Muscle of leg (tissue), 11 donors: ENCODE measurements around the gene TMEM39A. TPM values are rescaled to one million over a fixed set of nuclear protein-coding genes. Genes with fewer than 3 reads are reported as not detected.

ENCODE experiments used
- DNase-seq: peaks from one replicate; pipeline ENCODE4 v3.0.0; 2013
- H3K27ac ChIP-seq: one replicate; pipeline ENCODE4 v1.5.1; 2013; ENCODE audit warnings: mild to moderate bottlenecking, low read length, control low read depth
- H3K27me3 ChIP-seq: one replicate; pipeline ENCODE4 v1.6.1; 2013; ENCODE audit warnings: low read length; ENCODE audit not compliant: control insufficient read depth, insufficient read depth
- H3K36me3 ChIP-seq: one replicate; pipeline ENCODE4 v1.6.1; 2013; ENCODE audit warnings: low read length; ENCODE audit not compliant: control insufficient read depth, insufficient read depth
- H3K4me1 ChIP-seq: one replicate; pipeline ENCODE4 v1.6.1; 2013; ENCODE audit warnings: low read length; ENCODE audit not compliant: control insufficient read depth, insufficient read depth
- H3K4me3 ChIP-seq: one replicate; pipeline ENCODE4 v1.5.1; 2013; ENCODE audit warnings: low read length, control low read depth
- H3K9me3 ChIP-seq: replicated peaks from 2 replicates; pipeline ENCODE4 v1.6.1; 2013; ENCODE audit warnings: low read depth, low read length; ENCODE audit not compliant: control insufficient read depth
- WGBS: methylation state at CpG from one replicate; pipeline ENCODE4 v1.1.5; 2013; ENCODE audit warnings: missing lambda C conversion rate; ENCODE audit not compliant: insufficient coverage; 5-methylcytosine and 5-hydroxymethylcytosine counted together
- polyA plus RNA-seq, 8 donors: library from polyadenylated mRNA; unstranded; fragments of 120-200 nt; gene quantifications; one replicate each; pipeline versions ENCODE4 v1.2.1 to v1.2.3, GENCODE V29; 2013; ENCODE audit warnings: inconsistent platforms in 1 of 8, low replicate concordance in 1 of 8; ENCODE audit not compliant: insufficient read length in 8 of 8, insufficient read depth in 1 of 8
- total RNA-seq: library from RNA; stranded (reverse); fragments of 120-200 nt; gene quantifications from one replicate; pipeline ENCODE4 v1.2.4, GENCODE V29; 2013

Gene TMEM39A
- total and polyA plus RNA-seq, 9 donors: 35.7 to 51.1 (median 39.7) TPM

DNA sequence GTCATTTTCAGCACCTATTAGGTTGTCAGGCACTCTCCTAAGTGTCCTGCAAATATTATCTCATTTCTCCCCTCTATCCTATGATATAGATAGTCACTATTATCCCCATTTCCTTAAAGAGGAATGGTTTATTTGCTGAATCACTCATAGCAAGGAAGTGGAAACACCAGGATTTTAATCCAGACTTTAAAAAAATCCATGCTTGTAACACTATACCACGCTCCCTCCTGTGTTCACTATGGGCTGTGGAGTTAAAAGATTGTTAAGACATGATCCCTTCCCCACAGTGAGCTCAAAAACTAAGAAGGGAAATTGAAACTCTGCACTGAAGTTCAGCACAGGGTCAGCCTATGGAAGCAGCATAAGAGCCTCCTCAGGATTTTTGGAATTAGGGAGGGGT lies 60.2 kb downstream of the TMEM39A start:
- no peak for DNase-seq
- Histone ChIP-seq H3K4me1 (no peaks in the 10 kb centered on the region), H3K27me3 (no peaks in the 10 kb centered on the region), H3K27ac (no peak overlapping the region), H3K36me3 (peaks cover 19% of the 10 kb centered on the region), H3K4me3 (no peak overlapping the region), H3K9me3 (no peaks in the 10 kb centered on the region)
- WGBS: no CpG with 5 or more reads among the region's 1 CpG

DNA sequence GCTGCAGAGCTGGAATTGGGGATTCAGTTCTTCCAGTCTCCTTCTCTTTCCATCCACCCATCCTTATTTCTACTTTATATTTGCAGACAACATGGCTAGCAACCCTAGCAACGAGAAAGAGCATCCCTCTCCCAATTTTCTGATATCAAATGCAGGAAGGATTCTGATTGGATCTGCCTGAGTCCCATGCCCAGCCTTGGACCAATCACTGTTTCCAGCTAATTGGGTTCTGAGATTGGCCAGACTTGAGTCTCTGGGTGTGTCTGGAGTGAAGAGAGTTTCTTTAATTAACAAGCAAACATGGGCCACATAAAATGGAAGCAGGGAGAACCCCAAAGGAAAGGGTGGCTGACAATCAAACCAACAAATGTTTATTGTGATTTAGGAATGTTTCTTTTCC lies 60.6 kb downstream of the TMEM39A start:
- no peak overlapping the region for H3K27ac ChIP-seq
- H3K9me3 ChIP-seq: no peaks in the 10 kb centered on the region
- 100% methylated on average over 1 of the region's 1 CpG for WGBS
- H3K4me1 ChIP-seq: no peaks in the 10 kb centered on the region
- DNase-seq: no peak
- H3K27me3 ChIP-seq: no peaks in the 10 kb centered on the region
- peaks cover 19% of the 10 kb centered on the region for H3K36me3 ChIP-seq
- no peak overlapping the region for H3K4me3 ChIP-seq

GRCh38 chr3:119401503-119402440 lies 61.6 kb downstream of the TMEM39A start:
- WGBS: 86% methylated on average over 35 of the region's 36 CpGs
- H3K27me3 ChIP-seq: no peaks in the 10 kb centered on the region
- H3K27ac ChIP-seq: no peak overlapping the region
- H3K4me3 ChIP-seq: no peak overlapping the region
- no peaks in the 10 kb centered on the region for H3K4me1 ChIP-seq
- peaks cover 19% of the 10 kb centered on the region for H3K36me3 ChIP-seq
- DNase-seq: no peak
- H3K9me3 ChIP-seq: no peaks in the 10 kb centered on the region

- 100% methylated on average over 2 of the region's 5 CpGs for WGBS
- DNase-seq: no peak
- H3K4me3 ChIP-seq: no peak overlapping the region
- H3K36me3 ChIP-seq: peaks cover 19% of the 10 kb centered on the region
- no peaks in the 10 kb centered on the region for H3K9me3 ChIP-seq
- no peaks in the 10 kb centered on the region for H3K27me3 ChIP-seq
- no peak overlapping the region for H3K27ac ChIP-seq
- H3K4me1 ChIP-seq: no peaks in the 10 kb centered on the region
Observed at GRCh38 chr3:119401069-119401468, 62.3 kb downstream of the TMEM39A start.

GRCh38 chr3:119400466-119400865 lies 62.9 kb downstream of the TMEM39A start:
- DNase-seq: no peak
- H3K4me3 ChIP-seq: no peak overlapping the region
- H3K27ac ChIP-seq: no peak overlapping the region
- H3K36me3 ChIP-seq: peaks cover 18% of the 10 kb centered on the region
- no peaks in the 10 kb centered on the region for H3K4me1 ChIP-seq
- no peaks in the 10 kb centered on the region for H3K27me3 ChIP-seq
- 94% methylated on average over 3 of the region's 5 CpGs for WGBS
- no peaks in the 10 kb centered on the region for H3K9me3 ChIP-seq

- DNase-seq: no peak
- Histone ChIP-seq H3K27me3 (no peaks in the 10 kb centered on the region), H3K36me3 (peaks cover 18% of the 10 kb centered on the region), H3K9me3 (no peaks in the 10 kb centered on the region), H3K27ac (no peak overlapping the region), H3K4me3 (no peak overlapping the region), H3K4me1 (no peaks in the 10 kb centered on the region)
- WGBS: 86% methylated on average over 1 of the region's 2 CpGs
Observed at GRCh38 chr3:119396870-119397269, 66.5 kb downstream of the TMEM39A start.

GRCh38 chr3:119395923-119396358 lies 67.5 kb downstream of the TMEM39A start:
- H3K9me3 ChIP-seq: no peaks in the 10 kb centered on the region
- peaks cover 21% of the 10 kb centered on the region for H3K36me3 ChIP-seq
- WGBS: no CpG with 5 or more reads among the region's 2 CpGs

DNA sequence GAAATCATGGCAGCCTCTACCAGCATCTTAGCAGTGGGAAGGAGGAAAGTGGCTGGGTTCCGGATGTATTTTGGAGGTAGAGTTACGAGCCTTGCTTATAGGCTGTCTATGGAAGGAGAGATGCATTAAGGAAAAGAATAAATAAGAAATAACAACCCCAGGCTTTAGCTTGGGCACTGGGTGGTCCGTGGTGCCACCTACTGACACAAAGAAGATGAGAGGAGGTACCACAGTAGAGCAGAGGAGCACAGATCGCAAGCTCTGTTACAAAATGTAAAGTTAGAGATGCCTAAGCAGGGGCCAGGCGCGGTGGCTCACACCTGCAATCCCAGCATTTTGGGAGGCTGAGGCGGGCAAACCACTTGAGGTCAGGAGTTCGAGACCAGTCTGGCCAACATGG lies 74.8 kb downstream of the TMEM39A start:
- Histone ChIP-seq H3K4me1 (no peaks in the 10 kb centered on the region), H3K27me3 (no peaks in the 10 kb centered on the region), H3K9me3 (no peaks in the 10 kb centered on the region), H3K4me3 (no peak overlapping the region), H3K36me3 (peaks cover 27% of the 10 kb centered on the region), H3K27ac (no peak overlapping the region)
- DNase-seq: no peak
- WGBS: 92% methylated on average over 4 of the region's 8 CpGs

More at GRCh38 chr3:119395923-119396358, 67.5 kb downstream of the TMEM39A start:
- no peak for DNase-seq
- H3K4me1 ChIP-seq: no peaks in the 10 kb centered on the region
- no peak overlapping the region for H3K4me3 ChIP-seq
- H3K27me3 ChIP-seq: no peaks in the 10 kb centered on the region
- H3K27ac ChIP-seq: no peak overlapping the region

DNA sequence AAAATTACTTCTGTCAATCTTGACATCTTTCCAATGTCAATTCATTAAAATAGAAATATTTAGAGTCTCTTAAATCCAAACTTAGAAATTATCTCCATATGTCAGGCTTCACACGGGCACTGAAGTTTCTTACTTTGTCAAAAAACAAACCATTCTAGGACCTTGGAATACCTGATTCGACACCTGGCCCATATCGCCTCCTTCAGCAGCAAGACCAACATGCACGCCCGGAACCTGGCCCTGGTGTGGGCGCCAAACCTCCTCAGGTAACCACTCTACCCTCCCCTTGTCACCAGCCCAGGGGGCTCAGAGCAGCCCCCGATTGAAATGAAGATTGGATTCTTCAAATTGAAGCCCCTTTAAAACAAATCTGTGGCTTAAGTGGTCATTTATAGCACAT lies 81.3 kb downstream of the TMEM39A start:
- no peaks in the 10 kb centered on the region for H3K4me1 ChIP-seq
- WGBS: 90% methylated on average over 5 of the region's 7 CpGs
- no peaks in the 10 kb centered on the region for H3K9me3 ChIP-seq
- no peak for DNase-seq
- H3K27me3 ChIP-seq: no peaks in the 10 kb centered on the region
- H3K27ac ChIP-seq: no peak overlapping the region
- peaks cover 23% of the 10 kb centered on the region for H3K36me3 ChIP-seq
- no peak overlapping the region for H3K4me3 ChIP-seq

DNA sequence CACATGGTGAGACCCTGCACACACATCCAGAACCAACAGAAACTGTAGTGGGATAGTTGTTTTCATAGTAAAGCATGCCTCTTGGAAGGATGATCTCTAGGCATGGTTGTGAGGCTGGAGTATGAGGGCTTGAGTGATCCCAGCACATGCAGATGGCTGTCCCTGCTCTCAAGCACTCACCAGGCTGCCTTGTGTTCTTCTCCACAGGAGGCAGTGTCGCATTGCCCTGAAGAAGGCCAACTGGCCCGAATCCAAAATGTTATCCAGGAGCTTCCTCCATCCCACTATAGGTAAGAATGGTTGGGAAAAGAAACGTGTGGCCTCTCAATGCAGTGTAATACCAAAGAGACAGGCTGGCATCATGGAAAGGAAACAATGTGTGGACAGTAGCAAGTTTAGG lies 82.7 kb downstream of the TMEM39A start:
- peaks cover 23% of the 10 kb centered on the region for H3K36me3 ChIP-seq
- H3K4me3 ChIP-seq: no peak overlapping the region
- no CpG with 5 or more reads among the region's 3 CpGs for WGBS
- DNase-seq: peak; percentile 12
- no peak overlapping the region for H3K27ac ChIP-seq
- H3K27me3 ChIP-seq: no peaks in the 10 kb centered on the region
- no peaks in the 10 kb centered on the region for H3K9me3 ChIP-seq
- H3K4me1 ChIP-seq: no peaks in the 10 kb centered on the region
